ENCODE results near the gene PFKL. TPM values are rescaled to one million over a fixed set of nuclear protein-coding genes. Genes with fewer than 3 reads are reported as not detected.

The PFKL gene
- total RNA-seq, 6 experiments from 2014 or later = 100 to 123 (median 107) TPM

GRCh38 chr21:44263221-44263760 is 36.6 kb upstream of the PFKL start:
- Mint-ChIP-seq H3K4me1 (ENCODE audit: low read depth) (no peaks in the 10 kb centered on the region), H3K36me3 (ENCODE audit: low read depth) (no peaks in the 10 kb centered on the region), H3K9me3 (no peaks in the 10 kb centered on the region), H3K27me3 (ENCODE audit: insufficient read depth) (peaks cover 8% of the 10 kb centered on the region), H3K4me3 (no peak overlapping the region), H3K27ac (no peak overlapping the region)
- TF ChIP-seq, protein P1, sequence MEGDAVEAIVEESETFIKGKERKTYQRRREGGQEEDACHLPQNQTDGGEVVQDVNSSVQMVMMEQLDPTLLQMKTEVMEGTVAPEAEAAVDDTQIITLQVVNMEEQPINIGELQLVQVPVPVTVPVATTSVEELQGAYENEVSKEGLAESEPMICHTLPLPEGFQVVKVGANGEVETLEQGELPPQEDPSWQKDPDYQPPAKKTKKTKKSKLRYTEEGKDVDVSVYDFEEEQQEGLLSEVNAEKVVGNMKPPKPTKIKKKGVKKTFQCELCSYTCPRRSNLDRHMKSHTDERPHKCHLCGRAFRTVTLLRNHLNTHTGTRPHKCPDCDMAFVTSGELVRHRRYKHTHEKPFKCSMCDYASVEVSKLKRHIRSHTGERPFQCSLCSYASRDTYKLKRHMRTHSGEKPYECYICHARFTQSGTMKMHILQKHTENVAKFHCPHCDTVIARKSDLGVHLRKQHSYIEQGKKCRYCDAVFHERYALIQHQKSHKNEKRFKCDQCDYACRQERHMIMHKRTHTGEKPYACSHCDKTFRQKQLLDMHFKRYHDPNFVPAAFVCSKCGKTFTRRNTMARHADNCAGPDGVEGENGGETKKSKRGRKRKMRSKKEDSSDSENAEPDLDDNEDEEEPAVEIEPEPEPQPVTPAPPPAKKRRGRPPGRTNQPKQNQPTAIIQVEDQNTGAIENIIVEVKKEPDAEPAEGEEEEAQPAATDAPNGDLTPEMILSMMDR (IDR thresholded peaks at IDR 0.05) = no peak
- no peak for DNase-seq

DNA sequence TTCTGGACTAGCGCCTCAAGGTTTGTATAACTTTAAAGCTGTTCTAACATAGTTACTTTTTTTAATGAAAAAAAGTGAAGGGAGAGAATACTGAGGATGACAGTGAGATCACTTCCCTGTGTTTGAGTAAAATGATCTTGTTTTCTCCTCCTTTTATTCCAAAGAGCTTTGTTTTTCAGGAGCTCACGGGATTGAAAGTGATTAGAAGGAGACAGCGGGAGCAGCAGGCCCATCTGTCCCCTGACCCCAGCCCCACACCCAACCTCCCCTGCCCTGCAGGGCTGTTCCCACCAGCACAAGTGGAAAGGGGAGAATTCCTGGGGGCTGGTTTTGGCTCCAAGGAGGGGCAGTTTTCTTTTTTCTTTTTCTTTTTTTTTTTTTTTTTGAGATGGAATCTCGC is 36.1 kb upstream of the PFKL start:
- no peak overlapping the region for H3K4me3 Mint-ChIP-seq
- TF ChIP-seq, protein P1 (IDR thresholded peaks at IDR 0.05) = no peak
- no peaks in the 10 kb centered on the region for H3K9me3 Mint-ChIP-seq
- no peaks in the 10 kb centered on the region for H3K36me3 Mint-ChIP-seq (ENCODE audit: low read depth)
- H3K27ac Mint-ChIP-seq = no peak overlapping the region
- no peak for DNase-seq
- no peaks in the 10 kb centered on the region for H3K4me1 Mint-ChIP-seq (ENCODE audit: low read depth)
- peaks cover 5% of the 10 kb centered on the region for H3K27me3 Mint-ChIP-seq (ENCODE audit: insufficient read depth)

DNA sequence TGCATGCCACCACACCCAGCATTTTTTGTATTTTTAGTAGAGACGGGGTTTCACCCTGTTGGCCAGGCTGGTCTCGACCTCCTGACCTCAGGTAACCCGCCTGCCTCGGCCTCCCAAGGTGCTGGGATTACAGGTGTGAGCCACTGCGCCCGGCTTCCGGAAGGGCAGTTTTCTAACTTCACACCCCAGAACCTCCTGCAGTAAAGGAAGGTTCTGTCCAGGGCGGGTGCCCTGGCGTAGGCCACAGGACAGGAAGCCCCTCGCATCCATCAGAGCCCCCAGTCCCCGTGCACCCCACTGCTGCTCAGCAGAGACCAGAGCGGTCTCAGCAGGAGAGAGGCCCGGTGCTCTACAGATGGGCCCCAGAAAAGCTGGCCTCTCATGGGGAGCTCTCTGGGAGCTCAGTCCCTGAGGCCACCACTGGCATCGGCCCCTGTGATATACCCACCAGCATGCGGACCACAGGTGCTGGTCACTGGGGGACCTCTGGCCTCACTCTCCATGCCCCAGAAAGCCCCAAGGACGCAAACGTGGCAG is 34.1 kb upstream of the PFKL start:
- no peak for DNase-seq
- no peak overlapping the region for H3K4me3 Mint-ChIP-seq
- H3K27me3 Mint-ChIP-seq (ENCODE audit: insufficient read depth) = peaks cover 5% of the 10 kb centered on the region
- TF ChIP-seq, protein P1 (IDR thresholded peaks at IDR 0.05) = no peak
- no peaks in the 10 kb centered on the region for H3K4me1 Mint-ChIP-seq (ENCODE audit: low read depth)
- H3K36me3 Mint-ChIP-seq (ENCODE audit: low read depth) = no peaks in the 10 kb centered on the region
- no peaks in the 10 kb centered on the region for H3K9me3 Mint-ChIP-seq
- no peak overlapping the region for H3K27ac Mint-ChIP-seq

DNA sequence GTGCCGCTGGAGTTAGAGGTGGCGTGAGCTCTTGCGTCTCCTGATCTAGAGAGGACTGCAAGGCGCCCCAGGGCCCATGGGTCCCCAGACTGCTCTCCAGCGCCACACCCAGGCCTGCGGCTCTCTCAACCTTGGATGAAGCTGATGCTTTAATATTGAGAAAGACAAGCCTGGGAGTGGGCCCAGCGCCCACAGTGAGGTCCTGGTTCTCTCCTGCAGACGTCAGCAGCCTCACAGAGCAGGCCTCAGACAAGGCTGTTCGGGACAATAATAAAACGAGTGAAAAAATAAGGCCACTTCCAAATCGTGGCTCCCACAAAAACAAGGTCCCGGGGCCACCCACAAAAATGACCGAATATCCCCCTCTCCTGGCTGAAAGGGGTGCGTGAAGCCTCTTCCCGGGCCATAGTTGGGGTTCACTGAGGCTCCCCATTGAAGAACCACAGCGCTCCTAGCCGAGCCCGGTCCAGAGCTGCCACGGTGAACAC is 32.2 kb upstream of the PFKL start:
- no peaks in the 10 kb centered on the region for H3K9me3 Mint-ChIP-seq
- no peaks in the 10 kb centered on the region for H3K36me3 Mint-ChIP-seq (ENCODE audit: low read depth)
- TF ChIP-seq, protein P1 (IDR thresholded peaks at IDR 0.05) = peak; percentile 50; the same call in 1 of the 2 replicates
- DNase-seq = no peak
- H3K4me1 Mint-ChIP-seq (ENCODE audit: low read depth) = no peaks in the 10 kb centered on the region
- H3K27me3 Mint-ChIP-seq (ENCODE audit: insufficient read depth) = peaks cover 5% of the 10 kb centered on the region
- H3K4me3 Mint-ChIP-seq = no peak overlapping the region
- H3K27ac Mint-ChIP-seq = no peak overlapping the region

DNA sequence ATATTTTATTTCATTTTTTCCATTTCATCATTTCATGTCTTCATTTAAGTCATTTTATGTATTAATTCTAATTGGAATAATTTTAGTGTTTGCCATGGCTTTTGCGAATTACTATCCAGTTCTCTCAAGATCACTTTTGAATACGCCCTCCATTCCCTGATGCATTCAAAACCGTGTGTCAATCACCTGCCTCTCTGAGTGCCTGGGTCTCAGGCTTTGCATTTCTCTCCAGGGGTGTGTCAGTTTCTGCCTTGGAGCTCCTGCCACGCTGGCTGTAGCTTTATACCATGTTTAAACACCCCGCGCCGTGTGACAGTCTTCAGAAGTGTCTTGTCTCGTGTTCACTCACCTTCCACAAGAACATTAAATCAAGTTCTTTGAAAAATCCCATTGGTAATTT is 30.8 kb upstream of the PFKL start:
- Mint-ChIP-seq H3K4me3 (no peak overlapping the region), H3K27me3 (ENCODE audit: insufficient read depth) (peaks cover 10% of the 10 kb centered on the region), H3K4me1 (ENCODE audit: low read depth) (no peaks in the 10 kb centered on the region), H3K9me3 (no peaks in the 10 kb centered on the region), H3K27ac (no peak overlapping the region), H3K36me3 (ENCODE audit: low read depth) (no peaks in the 10 kb centered on the region)
- no peak for DNase-seq
- TF ChIP-seq, protein P1 (IDR thresholded peaks at IDR 0.05) = no peak

Data from HFFc6 (cell line).